C4-2B (cell line): ENCODE data around the gene CNGB1.

Source experiments
- CTCF ChIP-seq: fragments of 450-650 bp; conservative IDR thresholded peaks from 2 replicates; pipeline ENCODE4 v1.5.1; 2017; ENCODE audit warnings: mild to moderate bottlenecking
- ZFX ChIP-seq: fragments of 450-650 bp; IDR thresholded peaks from 2 replicates; pipeline ENCODE4 v1.6.1; 2017

- TF ChIP-seq CTCF (no peak), ZFX (no peak)
These were observed 66.8 kb downstream of the CNGB1 start for GRCh38 chr16:57904101-57904500.
